Stomach (tissue), 9 donors: Measurements from ENCODE around the gene P4HB. TPM values are rescaled to one million over a fixed set of nuclear protein-coding genes. Genes with fewer than 3 reads are reported as not detected.

Source experiments
- DNase-seq, 2 donors: peaks; one replicate each; pipeline versions ENCODE4 v3.0.0 to v3.0.0-alpha.2; 2013 to 2019
- H3K27ac ChIP-seq, 5 donors: fragments of 200-600 bp in 4 of 5; sonication (generic) in 4 of 5; one replicate each; pipeline ENCODE4 v1.5.1; 2013 to 2019; ENCODE audit warnings: mild to moderate bottlenecking in 1 of 5, moderate library complexity in 1 of 5
- H3K27me3 ChIP-seq, 3 donors: fragments of 200-600 bp; sonication (generic); one replicate each; pipeline ENCODE4 v1.5.1; 2017 to 2019; ENCODE audit warnings: mixed run types in 1 of 3
- H3K36me3 ChIP-seq, 4 donors: fragments of 200-600 bp; sonication (generic); 1 replicate in 3 of 4; 2 replicates in 1 of 4; pipeline ENCODE4 v1.5.1; 2016 to 2019
- H3K4me1 ChIP-seq, 4 donors: fragments of 200-600 bp; sonication (generic); one replicate each; pipeline ENCODE4 v1.5.1; 2016 to 2019
- H3K4me3 ChIP-seq, 4 donors: fragments of 200-600 bp; sonication (generic) in 3 of 4; one replicate each; pipeline ENCODE4 v1.5.1; 2016 to 2019; ENCODE audit warnings: mild to moderate bottlenecking in 1 of 4
- H3K9me3 ChIP-seq, 4 donors: fragments of 200-600 bp; sonication (generic); one replicate each; pipeline ENCODE4 v1.5.1; 2016 to 2019
- CTCF ChIP-seq, 7 experiments: fragments of 450-650 bp in 4 of 7; fragments of 200-600 bp in 3 of 7; sonication (generic) in 3 of 7; IDR thresholded peaks; one replicate each; pipeline ENCODE4 v1.5.1; 2016 to 2019; ENCODE audit warnings: antibody characterized with exemption in 7 of 7, control low read depth in 2 of 7, mild to moderate bottlenecking in 1 of 7
- EP300 ChIP-seq: sonication (generic); formaldehyde crosslinking; IDR thresholded peaks from one replicate; pipeline ENCODE4 v1.6.1; 2017; ENCODE audit warnings: antibody characterized with exemption
- POLR2A ChIP-seq, 4 donors: fragments of 450-650 bp; IDR thresholded peaks; one replicate each; pipeline ENCODE4 v1.6.1; 2016; ENCODE audit warnings: antibody characterized with exemption in 4 of 4, control low read depth in 2 of 4, mild to moderate bottlenecking in 1 of 4, moderate library complexity in 1 of 4
- POLR2AphosphoS5 ChIP-seq, 3 donors: sonication (generic); formaldehyde crosslinking; IDR thresholded peaks; one replicate each; pipeline ENCODE4 v1.6.1; 2016; ENCODE audit warnings: antibody characterized with exemption in 3 of 3
- WGBS, 5 donors: extraction: QIAGEN DNeasy Blood & Tissue Kit in 3 of 5; methylation state at CpG; one replicate each; pipeline versions ENCODE4 v1.1.5 to v1.1.7; 2013 to 2018; 5-methylcytosine and 5-hydroxymethylcytosine counted together
- intact Hi-C: fragments of 100-400 bp; cut with DNase I; formaldehyde crosslinking; loops from one replicate; pipeline ENCODE4 v1.15.1; 2023; ENCODE audit warnings: low total_unique reads
- polyA plus RNA-seq, 3 donors: library from polyadenylated mRNA; stranded (reverse); fragments of 200-250 nt; gene quantifications; one replicate each; pipeline ENCODE4 v1.2.3, GENCODE V29; 2013
- total RNA-seq, 5 donors: library from RNA; depleted of rRNA; stranded (reverse); fragments of >200 nt; gene quantifications; one replicate each; pipeline versions ENCODE4 v1.1.0 to v1.2.3, GENCODE V29; 2014 to 2016
- donor health status: healthy with polysubstance abuse.
- donor health status: Bipolar disorder and iron deficiency.
- donor health status: healthy.

Gene P4HB
- total and polyA plus RNA-seq, 8 donors, result 401 to 1,308 (median 619) TPM

- no peak for DNase-seq
- TF ChIP-seq POLR2AphosphoS5 (IDR thresholded peaks at IDR 0.05) (no peak), POLR2A (IDR thresholded peaks at IDR 0.05) (no peak), CTCF (IDR thresholded peaks at IDR 0.05) (no peak), EP300 (no peak)
- Histone ChIP-seq H3K36me3 (peaks cover 42 to 71% (median 63%) of the 10 kb centered on the region in 4 donors), H3K4me3 (no peak overlapping the region), H3K9me3 (no peaks in the 10 kb centered on the region), H3K27me3 (peaks cover 0 to 10% (median 5%) of the 10 kb centered on the region in 3 donors), H3K27ac (no peak overlapping the region), H3K4me1 (peaks cover 11 to 50% (median 37%) of the 10 kb centered on the region in 4 donors)
- 91 to 95% (median 93%) methylated on average over 20 to 26 of the region's 26 CpGs for WGBS, 5 donors
- intact Hi-C loops, result no loop called here
These were observed 47.1 kb upstream of the P4HB start for GRCh38 chr17:81907219-81908145.

GRCh38 chr17:81906476-81907218 lies 46.3 kb upstream of the P4HB start:
- TF ChIP-seq POLR2A (IDR thresholded peaks at IDR 0.05), result no peak
- TF ChIP-seq EP300, result no peak
- TF ChIP-seq CTCF (IDR thresholded peaks at IDR 0.05), result no peak
- TF ChIP-seq POLR2AphosphoS5 (IDR thresholded peaks at IDR 0.05), result no peak
- Histone ChIP-seq H3K4me1 (peaks cover 19 to 50% (median 37%) of the 10 kb centered on the region in 4 donors), H3K27ac (no peak overlapping the region), H3K4me3 (no peak overlapping the region), H3K27me3 (peaks cover 0 to 18% (median 13%) of the 10 kb centered on the region in 3 donors), H3K36me3 (peaks cover 39 to 64% (median 56%) of the 10 kb centered on the region in 4 donors), H3K9me3 (no peaks in the 10 kb centered on the region)
- WGBS, 5 donors, result 83 to 94% (median 91%) methylated on average over 7 to 15 of the region's 15 CpGs
- intact Hi-C loops, result no loop called here
- no peak for DNase-seq

GRCh38 chr17:81905993-81906392 lies 45.7 kb upstream of the P4HB start:
- H3K36me3 ChIP-seq, result peaks cover 39 to 64% (median 56%) of the 10 kb centered on the region in 4 donors

More at GRCh38 chr17:81905993-81906392, 45.7 kb upstream of the P4HB start:
- Histone ChIP-seq H3K27ac (no peak overlapping the region), H3K4me3 (no peak overlapping the region), H3K4me1 (peaks cover 20 to 52% (median 39%) of the 10 kb centered on the region in 4 donors), H3K27me3 (peaks cover 0 to 24% (median 17%) of the 10 kb centered on the region in 3 donors), H3K9me3 (no peaks in the 10 kb centered on the region)
- intact Hi-C loops, result no loop called here
- DNase-seq, result no peak
- TF ChIP-seq POLR2A (IDR thresholded peaks at IDR 0.05) (no peak), POLR2AphosphoS5 (IDR thresholded peaks at IDR 0.05) (no peak), EP300 (no peak), CTCF (IDR thresholded peaks at IDR 0.05) (no peak)
- WGBS, 5 donors, result 94 to 97% (median 96%) methylated on average over 6 to 10 of the region's 10 CpGs; no CpG with 5 or more reads in 1 of the 5 donors
